ENCODE data around the gene GPR152.

GPR152 gene

GRCh38 chr11:67437809-67438157 lies 14.7 kb downstream of the GPR152 start:
- no peaks in the 10 kb centered on the region for H3K9me3 ChIP-seq (replicated peaks in 1 of 2; ENCODE audit: control insufficient read depth in 2 of 2, insufficient read depth in 1 of 2, low read depth in 1 of 2, low read length in 2 of 2)
- H3K27ac ChIP-seq (replicated peaks; ENCODE audit: low read length) = no peak overlapping the region
- peaks cover 2 to 3% of the 10 kb centered on the region in 2 donors for H3K4me1 ChIP-seq (ENCODE audit: control insufficient read depth in 2 of 2, insufficient read depth in 1 of 2, low read depth in 1 of 2, low read length in 2 of 2)
- H2BK120ac ChIP-seq (ENCODE audit: low read depth, low read length) = no peak overlapping the region
- peaks cover 38 to 79% of the 10 kb centered on the region in 2 donors for H3K36me3 ChIP-seq (replicated peaks in 1 of 2; ENCODE audit: control insufficient read depth in 2 of 2, insufficient read depth in 2 of 2, low read length in 2 of 2)
- H3K79me1 ChIP-seq (ENCODE audit: low read depth, low read length) = peaks cover 7% of the 10 kb centered on the region
- no peak overlapping the region for H2BK12ac ChIP-seq (ENCODE audit: low read length)
- H2BK15ac ChIP-seq (ENCODE audit: low read length) = no peak overlapping the region
- H3K14ac ChIP-seq (ENCODE audit: low read length) = no peak overlapping the region
- H4K91ac ChIP-seq (ENCODE audit: low read depth, low read length, poor library complexity) = no peak overlapping the region
- H3K4me2 ChIP-seq (ENCODE audit: insufficient read depth, low read length, poor library complexity, severe bottlenecking) = no peak overlapping the region
- no peak overlapping the region for H3K23ac ChIP-seq (ENCODE audit: low read depth, low read length, poor library complexity)
- DNase-seq (ENCODE audit: low spot score) = no peak
- H3K18ac ChIP-seq (ENCODE audit: low read length) = no peak overlapping the region
- H3K9ac ChIP-seq (ENCODE audit: low read depth, low read length, poor library complexity) = no peak overlapping the region
- no peak overlapping the region for H3K4me3 ChIP-seq (ENCODE audit: low read length in 2 of 2)
- H4K8ac ChIP-seq (ENCODE audit: low read depth, low read length) = no peak overlapping the region
- H3K27me3 ChIP-seq (ENCODE audit: control insufficient read depth in 3 of 3, insufficient read depth in 3 of 3, low read depth in 1 of 3, low read length in 3 of 3) = peaks cover 0 to 2% (median 0%) of the 10 kb centered on the region in 3 experiments
- H2AK5ac ChIP-seq (ENCODE audit: low read depth, low read length) = no peak overlapping the region
- H3K4ac ChIP-seq (ENCODE audit: low read length) = no peak overlapping the region
- H2BK5ac ChIP-seq (ENCODE audit: low read length) = no peak overlapping the region
- WGBS, 2 donors (ENCODE audit: extremely low coverage in 2 of 2, insufficient read length in 2 of 2, insufficient replicate concordance in 1 of 2) = no CpG with 5 or more reads among the region's 3 CpGs
- no peak overlapping the region for H2AFZ ChIP-seq (ENCODE audit: low read length)

- Histone ChIP-seq H3K4me1 (ENCODE audit: control insufficient read depth in 2 of 2, insufficient read depth in 1 of 2, low read depth in 1 of 2, low read length in 2 of 2) (no peaks in the 10 kb centered on the region), H3K27me3 (ENCODE audit: control insufficient read depth in 3 of 3, insufficient read depth in 3 of 3, low read depth in 1 of 3, low read length in 3 of 3) (peaks cover 0 to 1% (median 0%) of the 10 kb centered on the region in 3 experiments), H3K4ac (ENCODE audit: low read length) (no peak within 1 kb of the TSS), H2AFZ (ENCODE audit: low read length) (no peak within 1 kb of the TSS), H3K36me3 (replicated peaks in 1 of 2; ENCODE audit: control insufficient read depth in 2 of 2, insufficient read depth in 2 of 2, low read length in 2 of 2) (peaks cover 41 to 83% of the 10 kb centered on the region in 2 donors), H3K4me2 (ENCODE audit: insufficient read depth, low read length, poor library complexity, severe bottlenecking) (no peak within 1 kb of the TSS), H3K79me1 (ENCODE audit: low read depth, low read length) (peaks cover 5% of the 10 kb centered on the region), H2BK12ac (ENCODE audit: low read length) (no peak within 1 kb of the TSS), H3K9me3 (replicated peaks in 1 of 2; ENCODE audit: control insufficient read depth in 2 of 2, insufficient read depth in 1 of 2, low read depth in 1 of 2, low read length in 2 of 2) (no peaks in the 10 kb centered on the region), H4K91ac (ENCODE audit: low read depth, low read length, poor library complexity) (no peak within 1 kb of the TSS), H2BK120ac (ENCODE audit: low read depth, low read length) (no peak within 1 kb of the TSS), H3K18ac (ENCODE audit: low read length) (no peak within 1 kb of the TSS), H2BK5ac (ENCODE audit: low read length) (no peak within 1 kb of the TSS), H3K27ac (replicated peaks; ENCODE audit: low read length) (no peak within 1 kb of the TSS), H3K14ac (ENCODE audit: low read length) (no peak within 1 kb of the TSS), H4K8ac (ENCODE audit: low read depth, low read length) (peak within 1 kb of the TSS; percentile 43), H2AK5ac (ENCODE audit: low read depth, low read length) (no peak within 1 kb of the TSS), H3K4me3 (ENCODE audit: low read length in 2 of 2) (peak within 1 kb of the TSS in 1 of 2 donors; percentile 15), H3K9ac (ENCODE audit: low read depth, low read length, poor library complexity) (no peak within 1 kb of the TSS), H3K23ac (ENCODE audit: low read depth, low read length, poor library complexity) (peak within 1 kb of the TSS; percentile 65), H2BK15ac (ENCODE audit: low read length) (no peak within 1 kb of the TSS)
- DNase-seq (ENCODE audit: low spot score) = no peak
- no CpG with 5 or more reads among the region's 26 CpGs for WGBS, 2 donors (ENCODE audit: extremely low coverage in 2 of 2, insufficient read length in 2 of 2, insufficient replicate concordance in 1 of 2)
These were observed 15.3 kb downstream of the GPR152 start, which contains the start of gene PTPRCAP for GRCh38 chr11:67437082-67437808. PTPRCAP (minus strand) TSS chr11:67437682; CDS start chr11:67437619, 63 bp downstream.

- H3K36me3 ChIP-seq (replicated peaks in 1 of 2; ENCODE audit: control insufficient read depth in 2 of 2, insufficient read depth in 2 of 2, low read length in 2 of 2) = peaks cover 38 to 83% of the 10 kb centered on the region in 2 donors
- H2AK5ac ChIP-seq (ENCODE audit: low read depth, low read length) = no peak overlapping the region
- H3K23ac ChIP-seq (ENCODE audit: low read depth, low read length, poor library complexity) = no peak overlapping the region
- H4K8ac ChIP-seq (ENCODE audit: low read depth, low read length) = no peak overlapping the region
- no peak overlapping the region for H3K14ac ChIP-seq (ENCODE audit: low read length)
- no CpG with 5 or more reads among the region's 6 CpGs for WGBS, 2 donors (ENCODE audit: extremely low coverage in 2 of 2, insufficient read length in 2 of 2, insufficient replicate concordance in 1 of 2)
- no peak overlapping the region for H3K9ac ChIP-seq (ENCODE audit: low read depth, low read length, poor library complexity)
- H3K9me3 ChIP-seq (replicated peaks in 1 of 2; ENCODE audit: control insufficient read depth in 2 of 2, insufficient read depth in 1 of 2, low read depth in 1 of 2, low read length in 2 of 2) = no peaks in the 10 kb centered on the region
- H3K27me3 ChIP-seq (ENCODE audit: control insufficient read depth in 3 of 3, insufficient read depth in 3 of 3, low read depth in 1 of 3, low read length in 3 of 3) = peaks cover 0 to 1% (median 0%) of the 10 kb centered on the region in 3 experiments
- H3K4ac ChIP-seq (ENCODE audit: low read length) = no peak overlapping the region
- no peak overlapping the region for H3K27ac ChIP-seq (replicated peaks; ENCODE audit: low read length)
- H4K91ac ChIP-seq (ENCODE audit: low read depth, low read length, poor library complexity) = no peak overlapping the region
- no peak overlapping the region for H2BK12ac ChIP-seq (ENCODE audit: low read length)
- no peak overlapping the region for H2BK5ac ChIP-seq (ENCODE audit: low read length)
- no peak overlapping the region for H2AFZ ChIP-seq (ENCODE audit: low read length)
- no peak overlapping the region for H2BK15ac ChIP-seq (ENCODE audit: low read length)
- no peak overlapping the region for H3K18ac ChIP-seq (ENCODE audit: low read length)
- DNase-seq (ENCODE audit: low spot score) = no peak
- H2BK120ac ChIP-seq (ENCODE audit: low read depth, low read length) = no peak overlapping the region
- H3K4me3 ChIP-seq (ENCODE audit: low read length in 2 of 2) = peak overlapping the region in 1 of 2 donors; percentile 15
- H3K79me1 ChIP-seq (ENCODE audit: low read depth, low read length) = peaks cover 2% of the 10 kb centered on the region
- H3K4me1 ChIP-seq (ENCODE audit: control insufficient read depth in 2 of 2, insufficient read depth in 1 of 2, low read depth in 1 of 2, low read length in 2 of 2) = no peaks in the 10 kb centered on the region
- H3K4me2 ChIP-seq (ENCODE audit: insufficient read depth, low read length, poor library complexity, severe bottlenecking) = no peak overlapping the region
These were observed 16.0 kb downstream of the GPR152 start for GRCh38 chr11:67436459-67437081.

- no peak for DNase-seq (ENCODE audit: low spot score)
- Histone ChIP-seq H4K91ac (ENCODE audit: low read depth, low read length, poor library complexity) (no peak overlapping the region), H3K4me3 (ENCODE audit: low read length in 2 of 2) (peak overlapping the region in 1 of 2 donors; percentile 6), H2BK120ac (ENCODE audit: low read depth, low read length) (no peak overlapping the region), H2AFZ (ENCODE audit: low read length) (no peak overlapping the region), H3K18ac (ENCODE audit: low read length) (no peak overlapping the region), H3K4me2 (ENCODE audit: insufficient read depth, low read length, poor library complexity, severe bottlenecking) (no peak overlapping the region), H3K9ac (ENCODE audit: low read depth, low read length, poor library complexity) (peak overlapping the region; percentile 70), H3K79me1 (ENCODE audit: low read depth, low read length) (peaks cover 2% of the 10 kb centered on the region), H3K4me1 (ENCODE audit: control insufficient read depth in 2 of 2, insufficient read depth in 1 of 2, low read depth in 1 of 2, low read length in 2 of 2) (no peaks in the 10 kb centered on the region), H3K14ac (ENCODE audit: low read length) (no peak overlapping the region), H3K4ac (ENCODE audit: low read length) (no peak overlapping the region), H3K36me3 (replicated peaks in 1 of 2; ENCODE audit: control insufficient read depth in 2 of 2, insufficient read depth in 2 of 2, low read length in 2 of 2) (peaks cover 38 to 82% of the 10 kb centered on the region in 2 donors), H3K27me3 (ENCODE audit: control insufficient read depth in 3 of 3, insufficient read depth in 3 of 3, low read depth in 1 of 3, low read length in 3 of 3) (peaks cover 0 to 1% (median 0%) of the 10 kb centered on the region in 3 experiments), H2BK15ac (ENCODE audit: low read length) (no peak overlapping the region), H3K9me3 (replicated peaks in 1 of 2; ENCODE audit: control insufficient read depth in 2 of 2, insufficient read depth in 1 of 2, low read depth in 1 of 2, low read length in 2 of 2) (no peaks in the 10 kb centered on the region), H3K27ac (replicated peaks; ENCODE audit: low read length) (no peak overlapping the region), H4K8ac (ENCODE audit: low read depth, low read length) (no peak overlapping the region), H2BK5ac (ENCODE audit: low read length) (no peak overlapping the region), H2BK12ac (ENCODE audit: low read length) (no peak overlapping the region), H3K23ac (ENCODE audit: low read depth, low read length, poor library complexity) (peak overlapping the region; percentile 93), H2AK5ac (ENCODE audit: low read depth, low read length) (no peak overlapping the region)
- WGBS, 2 donors (ENCODE audit: extremely low coverage in 2 of 2, insufficient read length in 2 of 2, insufficient replicate concordance in 1 of 2) = no CpG with 5 or more reads among the region's 38 CpGs
These were observed 16.6 kb downstream of the GPR152 start for GRCh38 chr11:67435727-67436458.
